ENCODE results near the gene ZNF106. TPM values are rescaled to one million over a fixed set of nuclear protein-coding genes. Genes with fewer than 3 reads are reported as not detected.

Gene ZNF106
- total RNA-seq, 1 experiment from 2014 or later: 58.2 TPM

DNA sequence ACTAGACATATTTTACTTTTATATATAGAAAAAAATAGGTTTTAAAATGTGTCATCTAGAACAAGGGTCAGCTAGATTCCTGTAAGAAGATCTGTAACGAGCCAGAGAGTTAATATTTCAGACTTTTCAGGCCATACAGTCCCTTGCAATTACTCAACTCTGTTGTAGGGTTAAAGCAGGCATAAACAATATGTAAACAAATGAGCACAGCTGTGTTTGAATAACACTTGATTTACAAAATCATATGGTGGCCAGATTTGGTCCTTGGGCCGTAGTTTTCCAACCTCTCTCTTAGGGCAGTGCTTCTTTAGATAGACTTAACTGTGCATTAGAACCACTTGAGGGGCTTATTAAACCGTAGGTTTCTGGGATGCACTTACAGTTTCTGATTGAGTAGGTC is 38.0 kb upstream of the ZNF106 start:
- ATAC-seq (no peak), DNase-seq (ENCODE audit: low spot score) (no peak)
- Mint-ChIP-seq H3K27me3 (ENCODE audit: low read depth) (no peaks in the 10 kb centered on the region), H3K9me3 (no peaks in the 10 kb centered on the region), H3K36me3 (peaks cover 37% of the 10 kb centered on the region), H3K4me3 (no peak overlapping the region), H3K27ac (no peak overlapping the region), H3K4me1 (no peaks in the 10 kb centered on the region)
- CTCF ChIA-PET: no interaction called here
- TF ChIP-seq ZNF138 (CRISPR knock-in tag; conservative IDR thresholded peaks at IDR 0.05): no peak
- POLR2A ChIA-PET: no interaction called here

DNA sequence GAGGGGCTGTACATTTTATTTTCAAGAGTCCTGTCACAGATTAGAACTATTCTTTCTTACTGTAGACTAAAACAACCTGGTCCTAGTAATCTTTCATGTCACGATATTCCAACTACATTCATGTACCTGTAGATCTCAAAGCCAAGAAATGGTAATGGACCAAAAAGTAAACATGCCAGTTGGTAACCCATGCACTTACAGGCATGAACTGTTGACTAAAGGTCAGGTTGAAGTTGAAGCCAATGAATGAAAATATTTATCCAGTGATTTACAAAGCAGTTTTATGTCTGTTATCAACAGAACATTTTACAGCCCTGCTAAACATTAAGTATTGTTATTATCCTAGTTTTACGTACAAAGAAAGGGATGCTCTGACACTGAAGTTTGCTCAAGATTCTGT is 32.4 kb upstream of the ZNF106 start:
- no peaks in the 10 kb centered on the region for H3K9me3 Mint-ChIP-seq
- H3K27me3 Mint-ChIP-seq (ENCODE audit: low read depth): no peaks in the 10 kb centered on the region
- peaks cover 37% of the 10 kb centered on the region for H3K36me3 Mint-ChIP-seq
- POLR2A ChIA-PET: no interaction called here
- CTCF ChIA-PET: no interaction called here
- no peak overlapping the region for H3K4me3 Mint-ChIP-seq
- ATAC-seq (no peak), DNase-seq (ENCODE audit: low spot score) (no peak)
- H3K4me1 Mint-ChIP-seq: no peaks in the 10 kb centered on the region
- TF ChIP-seq, protein P1, sequence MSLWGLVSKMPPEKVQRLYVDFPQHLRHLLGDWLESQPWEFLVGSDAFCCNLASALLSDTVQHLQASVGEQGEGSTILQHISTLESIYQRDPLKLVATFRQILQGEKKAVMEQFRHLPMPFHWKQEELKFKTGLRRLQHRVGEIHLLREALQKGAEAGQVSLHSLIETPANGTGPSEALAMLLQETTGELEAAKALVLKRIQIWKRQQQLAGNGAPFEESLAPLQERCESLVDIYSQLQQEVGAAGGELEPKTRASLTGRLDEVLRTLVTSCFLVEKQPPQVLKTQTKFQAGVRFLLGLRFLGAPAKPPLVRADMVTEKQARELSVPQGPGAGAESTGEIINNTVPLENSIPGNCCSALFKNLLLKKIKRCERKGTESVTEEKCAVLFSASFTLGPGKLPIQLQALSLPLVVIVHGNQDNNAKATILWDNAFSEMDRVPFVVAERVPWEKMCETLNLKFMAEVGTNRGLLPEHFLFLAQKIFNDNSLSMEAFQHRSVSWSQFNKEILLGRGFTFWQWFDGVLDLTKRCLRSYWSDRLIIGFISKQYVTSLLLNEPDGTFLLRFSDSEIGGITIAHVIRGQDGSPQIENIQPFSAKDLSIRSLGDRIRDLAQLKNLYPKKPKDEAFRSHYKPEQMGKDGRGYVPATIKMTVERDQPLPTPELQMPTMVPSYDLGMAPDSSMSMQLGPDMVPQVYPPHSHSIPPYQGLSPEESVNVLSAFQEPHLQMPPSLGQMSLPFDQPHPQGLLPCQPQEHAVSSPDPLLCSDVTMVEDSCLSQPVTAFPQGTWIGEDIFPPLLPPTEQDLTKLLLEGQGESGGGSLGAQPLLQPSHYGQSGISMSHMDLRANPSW (CRISPR knock-in tag; conservative IDR thresholded peaks at IDR 0.05; ENCODE audit: low read depth): no peak
- TF ChIP-seq HMGA2 (CRISPR knock-in tag; IDR thresholded peaks at IDR 0.05) (no peak), ETV6 (CRISPR knock-in tag; IDR thresholded peaks at IDR 0.05) (no peak), ZNF423 (CRISPR knock-in tag; IDR thresholded peaks at IDR 0.05) (no peak), PRRX2 (CRISPR knock-in tag; IDR thresholded peaks at IDR 0.05) (no peak), TEAD4 (CRISPR knock-in tag; IDR thresholded peaks at IDR 0.05) (no peak), MYBL2 (CRISPR knock-in tag; IDR thresholded peaks at IDR 0.05) (no peak), ZNF263 (CRISPR knock-in tag; IDR thresholded peaks at IDR 0.05; ENCODE audit: low read depth) (no peak), KAT7 (CRISPR knock-in tag; IDR thresholded peaks at IDR 0.05; ENCODE audit: borderline replicate concordance) (no peak), RORB (CRISPR knock-in tag; IDR thresholded peaks at IDR 0.05) (no peak)
- TF ChIP-seq, protein P2, sequence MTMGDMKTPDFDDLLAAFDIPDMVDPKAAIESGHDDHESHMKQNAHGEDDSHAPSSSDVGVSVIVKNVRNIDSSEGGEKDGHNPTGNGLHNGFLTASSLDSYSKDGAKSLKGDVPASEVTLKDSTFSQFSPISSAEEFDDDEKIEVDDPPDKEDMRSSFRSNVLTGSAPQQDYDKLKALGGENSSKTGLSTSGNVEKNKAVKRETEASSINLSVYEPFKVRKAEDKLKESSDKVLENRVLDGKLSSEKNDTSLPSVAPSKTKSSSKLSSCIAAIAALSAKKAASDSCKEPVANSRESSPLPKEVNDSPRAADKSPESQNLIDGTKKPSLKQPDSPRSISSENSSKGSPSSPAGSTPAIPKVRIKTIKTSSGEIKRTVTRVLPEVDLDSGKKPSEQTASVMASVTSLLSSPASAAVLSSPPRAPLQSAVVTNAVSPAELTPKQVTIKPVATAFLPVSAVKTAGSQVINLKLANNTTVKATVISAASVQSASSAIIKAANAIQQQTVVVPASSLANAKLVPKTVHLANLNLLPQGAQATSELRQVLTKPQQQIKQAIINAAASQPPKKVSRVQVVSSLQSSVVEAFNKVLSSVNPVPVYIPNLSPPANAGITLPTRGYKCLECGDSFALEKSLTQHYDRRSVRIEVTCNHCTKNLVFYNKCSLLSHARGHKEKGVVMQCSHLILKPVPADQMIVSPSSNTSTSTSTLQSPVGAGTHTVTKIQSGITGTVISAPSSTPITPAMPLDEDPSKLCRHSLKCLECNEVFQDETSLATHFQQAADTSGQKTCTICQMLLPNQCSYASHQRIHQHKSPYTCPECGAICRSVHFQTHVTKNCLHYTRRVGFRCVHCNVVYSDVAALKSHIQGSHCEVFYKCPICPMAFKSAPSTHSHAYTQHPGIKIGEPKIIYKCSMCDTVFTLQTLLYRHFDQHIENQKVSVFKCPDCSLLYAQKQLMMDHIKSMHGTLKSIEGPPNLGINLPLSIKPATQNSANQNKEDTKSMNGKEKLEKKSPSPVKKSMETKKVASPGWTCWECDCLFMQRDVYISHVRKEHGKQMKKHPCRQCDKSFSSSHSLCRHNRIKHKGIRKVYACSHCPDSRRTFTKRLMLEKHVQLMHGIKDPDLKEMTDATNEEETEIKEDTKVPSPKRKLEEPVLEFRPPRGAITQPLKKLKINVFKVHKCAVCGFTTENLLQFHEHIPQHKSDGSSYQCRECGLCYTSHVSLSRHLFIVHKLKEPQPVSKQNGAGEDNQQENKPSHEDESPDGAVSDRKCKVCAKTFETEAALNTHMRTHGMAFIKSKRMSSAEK (CRISPR knock-in tag; IDR thresholded peaks at IDR 0.05; ENCODE audit: borderline replicate concordance): no peak
- TF ChIP-seq, protein P3, sequence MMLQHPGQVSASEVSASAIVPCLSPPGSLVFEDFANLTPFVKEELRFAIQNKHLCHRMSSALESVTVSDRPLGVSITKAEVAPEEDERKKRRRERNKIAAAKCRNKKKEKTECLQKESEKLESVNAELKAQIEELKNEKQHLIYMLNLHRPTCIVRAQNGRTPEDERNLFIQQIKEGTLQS (CRISPR knock-in tag; conservative IDR thresholded peaks at IDR 0.05): no peak
- TF ChIP-seq, protein P4, sequence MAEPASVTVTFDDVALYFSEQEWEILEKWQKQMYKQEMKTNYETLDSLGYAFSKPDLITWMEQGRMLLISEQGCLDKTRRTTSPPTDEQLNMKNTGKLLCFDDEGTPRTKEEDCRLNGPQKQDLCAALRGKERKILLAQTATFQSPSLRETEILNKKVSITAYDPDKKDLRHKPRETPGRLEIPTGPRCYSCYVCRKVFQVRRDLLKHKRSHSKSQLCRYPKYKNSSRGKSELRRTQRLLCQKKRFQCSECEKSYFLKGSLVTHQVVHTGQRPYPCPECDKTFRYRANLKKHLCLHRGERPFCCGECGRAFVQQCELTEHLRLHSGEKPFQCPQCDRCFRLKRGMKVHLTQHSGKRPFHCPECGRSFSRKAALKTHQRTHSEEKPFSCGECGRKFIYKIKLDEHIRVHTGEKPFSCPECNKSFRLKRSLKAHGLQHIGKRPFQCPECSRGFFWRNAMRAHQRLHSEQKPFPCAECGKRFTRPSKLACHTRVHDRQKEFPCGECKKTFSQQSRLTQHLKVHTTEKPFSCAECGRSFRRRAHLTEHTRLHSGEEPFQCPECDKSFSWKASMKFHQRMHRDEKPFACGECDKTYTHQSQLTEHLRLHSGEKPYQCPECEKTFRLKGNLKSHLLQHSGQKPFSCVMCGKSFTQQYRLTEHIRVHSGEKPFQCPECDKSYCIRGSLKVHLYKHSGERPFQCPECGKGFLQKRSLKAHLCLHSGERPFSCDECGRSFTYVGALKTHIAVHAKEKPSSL (CRISPR knock-in tag; conservative IDR thresholded peaks at IDR 0.05): no peak
- H3K27ac Mint-ChIP-seq: no peak overlapping the region

DNA sequence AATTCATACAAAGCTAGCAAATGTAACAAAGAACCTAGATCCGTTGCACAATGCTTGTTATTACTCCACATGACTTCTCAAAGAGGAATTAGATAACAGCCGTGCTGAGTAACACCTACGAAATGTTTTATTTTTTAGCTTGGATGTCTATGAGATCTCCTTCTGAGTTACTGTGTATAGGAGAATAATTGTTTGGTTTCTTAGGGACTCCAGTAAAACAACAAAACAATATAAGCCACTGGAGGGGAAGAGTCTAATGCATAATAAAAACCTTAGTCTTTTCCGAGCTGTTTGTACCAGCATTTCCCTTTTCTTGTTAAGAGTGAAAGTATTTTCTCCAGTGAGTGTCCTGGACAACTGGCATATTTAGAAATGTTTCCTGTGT is 20.1 kb upstream of the ZNF106 start:
- Mint-ChIP-seq H3K9me3 (no peaks in the 10 kb centered on the region), H3K27me3 (ENCODE audit: low read depth) (no peaks in the 10 kb centered on the region), H3K4me3 (no peak overlapping the region), H3K27ac (no peak overlapping the region), H3K4me1 (no peaks in the 10 kb centered on the region), H3K36me3 (peaks cover 27% of the 10 kb centered on the region)
- no peak for ATAC-seq
- DNase-seq (ENCODE audit: low spot score): no peak
- ChIA-PET POLR2A (no interaction called here), CTCF (no interaction called here)
- TF ChIP-seq, protein P5, sequence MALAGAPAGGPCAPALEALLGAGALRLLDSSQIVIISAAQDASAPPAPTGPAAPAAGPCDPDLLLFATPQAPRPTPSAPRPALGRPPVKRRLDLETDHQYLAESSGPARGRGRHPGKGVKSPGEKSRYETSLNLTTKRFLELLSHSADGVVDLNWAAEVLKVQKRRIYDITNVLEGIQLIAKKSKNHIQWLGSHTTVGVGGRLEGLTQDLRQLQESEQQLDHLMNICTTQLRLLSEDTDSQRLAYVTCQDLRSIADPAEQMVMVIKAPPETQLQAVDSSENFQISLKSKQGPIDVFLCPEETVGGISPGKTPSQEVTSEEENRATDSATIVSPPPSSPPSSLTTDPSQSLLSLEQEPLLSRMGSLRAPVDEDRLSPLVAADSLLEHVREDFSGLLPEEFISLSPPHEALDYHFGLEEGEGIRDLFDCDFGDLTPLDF (CRISPR knock-in tag; IDR thresholded peaks at IDR 0.05): no peak
- TF ChIP-seq ZNF317 (CRISPR knock-in tag; IDR thresholded peaks at IDR 0.05; ENCODE audit: borderline replicate concordance, low read depth): no peak
- TF ChIP-seq PRRX2 (CRISPR knock-in tag; IDR thresholded peaks at IDR 0.05): no peak
- TF ChIP-seq, protein P6, sequence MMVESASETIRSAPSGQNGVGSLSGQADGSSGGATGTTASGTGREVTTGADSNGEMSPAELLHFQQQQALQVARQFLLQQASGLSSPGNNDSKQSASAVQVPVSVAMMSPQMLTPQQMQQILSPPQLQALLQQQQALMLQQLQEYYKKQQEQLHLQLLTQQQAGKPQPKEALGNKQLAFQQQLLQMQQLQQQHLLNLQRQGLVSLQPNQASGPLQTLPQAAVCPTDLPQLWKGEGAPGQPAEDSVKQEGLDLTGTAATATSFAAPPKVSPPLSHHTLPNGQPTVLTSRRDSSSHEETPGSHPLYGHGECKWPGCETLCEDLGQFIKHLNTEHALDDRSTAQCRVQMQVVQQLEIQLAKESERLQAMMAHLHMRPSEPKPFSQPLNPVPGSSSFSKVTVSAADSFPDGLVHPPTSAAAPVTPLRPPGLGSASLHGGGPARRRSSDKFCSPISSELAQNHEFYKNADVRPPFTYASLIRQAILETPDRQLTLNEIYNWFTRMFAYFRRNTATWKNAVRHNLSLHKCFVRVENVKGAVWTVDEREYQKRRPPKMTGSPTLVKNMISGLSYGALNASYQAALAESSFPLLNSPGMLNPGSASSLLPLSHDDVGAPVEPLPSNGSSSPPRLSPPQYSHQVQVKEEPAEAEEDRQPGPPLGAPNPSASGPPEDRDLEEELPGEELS (CRISPR knock-in tag; IDR thresholded peaks at IDR 0.05): no peak
- no peak for TF ChIP-seq FOXP1 (CRISPR knock-in tag; IDR thresholded peaks at IDR 0.05; ENCODE audit: borderline replicate concordance)
- TF ChIP-seq MXD4 (CRISPR knock-in tag; IDR thresholded peaks at IDR 0.05; ENCODE audit: borderline replicate concordance): no peak
